DMS 273 (cell line): ENCODE data around the gene ABCG2.
"Not testable (repeated sequence)": the region's sequence is repeated elsewhere in the genome, so short reads cannot be mapped to it uniquely, and the experiment has no call there.

Experiments used
- DNase-seq: peaks from one replicate; lab custom pipeline; 2025; ENCODE audit not compliant: unreplicated experiment; lab: John Stamatoyannopoulos, UW

Gene ABCG2

DNA sequence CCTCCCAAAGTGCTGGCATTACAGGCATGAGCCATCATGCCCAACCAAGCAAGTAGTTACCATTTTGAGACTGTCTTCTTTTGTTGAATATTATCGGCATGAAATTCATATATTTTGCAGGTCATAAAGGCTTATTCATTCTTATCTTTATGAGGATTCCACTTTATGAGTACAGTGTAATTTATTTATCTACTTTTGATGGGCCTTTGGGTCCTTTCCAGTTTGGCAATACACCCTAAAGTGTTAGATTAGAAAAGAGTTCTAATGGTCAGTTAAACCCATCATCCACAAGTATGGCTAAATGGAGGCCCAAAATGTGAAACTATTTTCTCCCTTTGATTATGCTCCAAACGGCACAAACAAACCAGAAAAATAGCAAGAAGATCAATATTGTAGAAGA lies 10.9 kb upstream of the ABCG2 start:
- no peak for DNase-seq

DNA sequence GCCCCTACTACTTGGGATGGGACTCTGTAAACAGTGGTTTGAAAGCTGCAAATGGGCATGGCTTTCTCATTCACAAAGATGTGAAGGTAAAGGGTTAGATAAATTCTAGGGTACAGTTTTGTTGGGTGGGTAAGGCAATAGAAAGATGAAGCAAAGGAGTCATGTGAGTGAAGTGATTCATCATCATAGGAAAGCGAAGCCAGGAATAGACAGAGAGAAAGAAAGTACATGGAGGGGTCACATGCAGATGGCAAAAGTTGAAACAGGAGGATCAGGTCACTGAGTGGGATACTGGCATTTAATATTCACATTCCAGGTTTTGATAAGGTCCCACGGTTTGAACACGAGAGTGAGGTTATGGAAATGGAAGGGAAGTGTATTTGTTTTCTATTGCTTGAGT lies 8.2 kb upstream of the ABCG2 start:
- DNase-seq = no peak

DNA sequence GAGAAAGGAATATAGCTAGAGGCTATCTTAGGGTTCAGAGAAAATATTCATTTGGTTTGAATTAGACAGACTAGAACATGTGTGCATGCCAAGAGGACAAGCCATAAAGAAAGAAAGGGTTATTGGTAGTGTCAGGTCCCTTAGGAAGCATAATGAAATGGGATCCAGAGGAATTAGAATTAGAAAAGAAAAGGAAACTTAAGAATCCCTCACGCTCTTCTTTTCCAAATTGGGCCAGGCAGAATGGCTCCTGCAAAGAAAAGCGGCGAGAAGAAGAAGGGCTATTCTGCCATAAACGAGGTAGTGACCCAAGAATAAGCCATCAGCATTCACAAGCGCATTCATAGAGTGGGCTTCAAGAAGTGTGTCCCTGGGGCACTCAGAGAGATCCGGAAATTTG lies 4.9 kb upstream of the ABCG2 start:
- no peak for DNase-seq

DNA sequence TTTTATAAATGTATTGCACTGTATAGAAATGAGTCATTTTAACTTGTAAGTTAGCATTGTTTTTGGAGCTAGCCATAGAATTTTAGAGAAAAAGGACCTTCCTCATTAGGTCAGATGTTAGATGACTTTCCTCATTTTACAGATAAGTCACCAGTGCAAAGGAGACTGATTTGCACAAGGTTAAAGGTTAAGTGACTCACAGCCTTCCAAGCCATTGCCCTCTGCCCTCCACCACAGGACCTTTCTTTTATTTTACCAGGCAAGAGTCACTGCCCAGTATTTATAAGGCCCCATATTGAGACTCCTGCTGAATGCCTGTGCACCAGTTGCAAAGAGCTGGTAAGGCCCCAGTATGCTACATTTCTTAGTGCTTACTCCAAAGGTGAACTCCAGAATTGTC lies 4.2 kb upstream of the ABCG2 start:
- no peak for DNase-seq

GRCh38 chr4:88159229-88159725 lies 838 bp upstream of the ABCG2 start:
- peak; percentile 33 for DNase-seq

DNA sequence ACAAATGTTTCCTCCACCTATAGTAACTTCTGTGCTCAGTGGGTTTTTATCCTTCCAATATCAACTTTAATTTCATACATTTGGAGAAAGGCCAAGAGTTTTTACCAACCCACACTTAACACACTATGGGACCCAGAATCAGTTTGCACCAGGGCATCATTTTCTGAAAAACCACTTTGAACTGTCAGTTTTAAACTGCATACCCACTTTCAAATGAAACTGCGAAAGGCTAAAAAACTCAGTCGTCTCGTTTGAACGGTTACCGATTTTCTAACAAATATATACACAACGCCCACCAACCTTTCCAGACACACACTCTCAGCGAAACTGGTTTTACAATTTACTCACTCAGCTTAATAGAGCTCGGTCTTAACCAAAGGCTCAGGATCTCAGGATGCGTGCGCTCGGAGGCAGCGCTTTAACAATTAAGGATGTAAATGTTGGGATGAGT lies 376 bp downstream of the ABCG2 start:
- no peak for DNase-seq

DNA sequence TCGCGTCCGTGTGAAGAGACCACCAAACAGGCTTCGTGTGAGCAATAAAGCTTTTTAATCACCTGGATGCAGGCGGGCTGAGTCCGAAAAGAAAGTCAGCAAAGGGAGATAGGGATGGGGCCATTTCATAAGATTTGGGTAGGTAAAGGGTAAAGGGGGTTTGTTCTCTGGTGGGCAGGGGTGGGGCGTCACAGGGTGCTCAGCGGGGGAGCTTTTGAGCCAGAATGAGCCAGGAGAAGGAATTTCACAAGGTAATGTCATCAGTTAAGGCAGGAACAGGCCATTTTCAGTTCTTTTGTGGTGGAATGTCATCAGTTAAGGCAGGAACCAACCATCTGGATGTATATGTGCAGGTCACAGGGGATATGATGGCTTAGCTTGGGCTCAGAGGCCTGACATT lies 6.1 kb downstream of the ABCG2 start:
- DNase-seq = not testable (repeated sequence)

- no peak for DNase-seq
Measured at GRCh38 chr4:88148560-88148959, 9.9 kb downstream of the ABCG2 start.

DNA sequence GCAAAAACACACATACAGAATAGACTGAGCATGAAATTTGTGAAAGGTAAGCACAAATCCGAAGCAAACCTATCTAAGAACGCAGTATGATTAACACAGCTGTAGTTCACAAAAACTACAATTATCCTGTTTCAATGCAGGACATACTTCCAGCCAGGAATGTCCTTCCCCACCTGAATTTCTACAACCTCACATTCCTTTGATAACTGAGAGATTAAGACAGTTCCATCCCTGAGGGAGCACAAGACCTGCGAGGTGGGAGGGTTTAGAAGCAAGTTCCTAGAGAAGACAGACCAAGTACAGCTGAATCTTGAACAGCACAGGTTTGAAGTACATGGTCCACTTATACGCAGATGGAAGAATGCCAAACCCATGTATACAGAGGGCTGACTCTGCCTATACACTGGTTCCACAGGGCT lies 10.6 kb downstream of the ABCG2 start:
- DNase-seq = no peak

DNA sequence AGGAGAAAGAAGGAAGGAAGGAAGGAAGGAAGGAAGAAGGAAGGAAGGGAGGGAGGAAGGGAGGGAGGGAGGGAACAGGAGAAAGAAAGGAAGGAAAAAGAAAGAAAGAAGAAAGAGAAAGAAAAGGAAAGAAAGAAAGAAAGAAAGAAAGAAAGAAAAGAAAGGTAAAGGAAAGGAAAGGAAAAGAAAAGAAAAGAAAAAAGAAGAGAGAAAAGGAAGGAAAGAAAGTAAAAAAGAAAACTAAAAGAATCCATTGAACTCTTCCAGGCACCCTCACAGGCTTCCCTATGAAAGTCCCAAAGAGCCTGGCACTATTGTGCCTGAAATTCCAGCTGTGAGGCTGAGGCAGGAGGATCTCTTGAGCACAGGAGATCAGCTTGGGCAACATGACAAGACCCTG lies 11.5 kb downstream of the ABCG2 start:
- no peak for DNase-seq

DNA sequence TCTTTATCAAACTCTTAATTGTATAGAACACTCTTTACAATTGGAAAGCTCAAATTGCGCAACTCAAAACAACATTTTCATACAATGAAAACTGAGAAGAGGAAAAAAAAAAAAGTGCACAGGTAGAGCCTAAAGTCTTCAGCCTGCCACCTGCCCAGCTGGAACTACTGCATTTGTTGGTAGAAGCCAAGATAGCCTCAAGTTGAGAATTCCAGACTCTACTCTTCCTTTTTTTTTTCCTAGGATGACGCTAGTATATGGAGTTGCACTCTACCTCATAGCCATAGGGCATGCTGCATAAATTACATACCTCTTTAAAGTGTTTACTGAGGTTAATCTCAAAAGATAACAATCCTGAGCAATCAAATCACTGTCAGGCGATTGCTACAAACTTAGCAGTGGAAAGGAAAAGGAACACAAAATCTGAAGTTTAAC lies 13.6 kb downstream of the ABCG2 start:
- DNase-seq = no peak

GRCh38 chr4:88144048-88144447 lies 14.4 kb downstream of the ABCG2 start:
- no peak for DNase-seq

- no peak for DNase-seq
Measured at GRCh38 chr4:88143504-88143903, 14.9 kb downstream of the ABCG2 start.

- no peak for DNase-seq
Measured at GRCh38 chr4:88138561-88138960, 19.9 kb downstream of the ABCG2 start.

- DNase-seq = no peak
Measured at GRCh38 chr4:88137112-88137511, 21.3 kb downstream of the ABCG2 start.

DNA sequence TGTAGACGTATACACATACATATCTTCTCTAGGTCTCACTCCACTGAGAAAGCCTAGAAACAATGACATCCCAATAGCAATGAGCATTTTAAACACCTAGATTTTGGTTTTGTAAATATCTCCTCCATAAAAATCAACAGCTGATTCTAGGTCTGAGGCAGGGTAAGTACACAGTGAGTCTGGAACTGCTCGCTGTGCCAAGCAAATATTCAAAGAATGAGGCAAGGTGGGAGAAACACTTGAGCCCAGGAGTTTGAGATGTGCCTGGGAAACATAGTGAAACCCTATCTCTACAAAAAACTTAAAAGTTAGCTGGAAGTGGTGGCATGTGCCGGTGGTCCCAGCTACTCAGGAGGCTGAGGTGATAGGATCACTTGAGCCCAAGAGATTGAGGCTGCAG lies 22.2 kb downstream of the ABCG2 start:
- no peak for DNase-seq

- DNase-seq = no peak
Measured at GRCh38 chr4:88135356-88135663, 23.1 kb downstream of the ABCG2 start.

DNA sequence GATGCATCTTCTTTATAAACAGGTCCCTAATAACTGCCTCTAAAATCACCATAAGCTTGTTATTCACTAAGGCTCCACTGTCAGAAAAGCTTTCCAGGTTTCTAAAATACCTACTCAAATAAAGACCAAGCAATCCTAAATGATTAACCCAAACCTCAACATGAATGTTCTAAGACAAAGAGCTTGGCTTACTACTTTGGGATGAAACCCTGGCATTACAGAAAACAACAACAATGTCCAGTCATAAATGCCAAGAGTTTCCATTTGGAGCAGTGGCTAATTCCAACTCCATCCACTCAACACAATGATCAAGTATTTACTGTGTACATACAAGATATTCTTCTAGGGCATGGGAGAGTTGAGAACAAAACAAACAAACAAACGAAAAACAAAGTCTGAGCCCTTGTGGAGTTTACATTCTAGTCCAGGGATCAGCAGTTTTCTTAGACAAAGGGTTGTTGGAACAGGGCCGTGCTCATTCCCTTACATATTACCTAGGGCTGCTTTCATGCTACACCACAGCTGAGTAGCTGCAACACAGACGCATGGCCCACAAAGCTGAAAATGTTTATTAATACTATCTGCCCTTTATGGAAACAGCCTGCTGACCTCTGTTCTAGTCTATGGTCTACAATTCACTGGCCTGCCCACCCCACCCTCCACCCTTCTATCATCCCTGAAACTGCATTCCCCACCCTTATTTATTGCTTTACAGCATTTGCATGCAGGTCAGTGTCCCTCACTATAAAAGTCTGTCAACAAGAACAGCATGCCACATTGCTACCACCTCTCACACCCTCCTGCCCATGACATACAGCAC lies 23.7 kb downstream of the ABCG2 start:
- no peak for DNase-seq

- DNase-seq = no peak
Measured at GRCh38 chr4:88134111-88134510, 24.3 kb downstream of the ABCG2 start.

DNA sequence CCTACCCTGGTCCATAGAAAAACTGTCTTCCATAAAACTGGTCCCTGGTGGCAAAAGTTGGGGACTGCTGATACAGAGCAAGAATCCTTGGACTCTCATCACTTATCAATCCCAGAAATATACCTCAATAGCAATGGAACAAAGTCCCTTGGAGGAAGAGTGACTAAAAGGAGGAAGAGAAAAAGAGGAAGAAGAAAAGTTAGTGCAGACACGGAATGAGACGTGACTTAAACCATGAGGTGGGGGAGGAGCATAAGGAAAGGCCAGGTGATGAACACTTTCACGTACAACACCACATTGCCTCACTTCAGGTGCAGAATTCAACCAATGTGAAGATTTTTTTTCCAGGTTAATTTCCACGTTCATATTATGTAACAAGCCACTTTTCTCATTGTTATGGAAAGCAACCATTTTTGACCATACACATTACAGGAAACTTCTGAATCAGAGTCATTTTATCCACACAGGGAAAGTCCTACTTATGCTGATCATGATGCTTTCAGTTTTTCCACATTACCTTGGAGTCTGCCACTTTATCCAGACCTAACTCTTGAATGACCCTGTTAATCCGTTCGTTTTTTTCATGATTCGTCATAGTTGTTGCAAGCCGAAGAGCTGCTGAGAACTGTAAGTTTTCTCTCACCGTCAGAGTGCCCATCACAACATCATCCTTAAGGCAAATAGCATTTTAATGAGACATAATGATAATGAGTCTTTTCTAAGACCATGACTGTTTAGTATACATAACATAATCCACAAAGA lies 27.7 kb downstream of the ABCG2 start:
- DNase-seq = no peak

DNA sequence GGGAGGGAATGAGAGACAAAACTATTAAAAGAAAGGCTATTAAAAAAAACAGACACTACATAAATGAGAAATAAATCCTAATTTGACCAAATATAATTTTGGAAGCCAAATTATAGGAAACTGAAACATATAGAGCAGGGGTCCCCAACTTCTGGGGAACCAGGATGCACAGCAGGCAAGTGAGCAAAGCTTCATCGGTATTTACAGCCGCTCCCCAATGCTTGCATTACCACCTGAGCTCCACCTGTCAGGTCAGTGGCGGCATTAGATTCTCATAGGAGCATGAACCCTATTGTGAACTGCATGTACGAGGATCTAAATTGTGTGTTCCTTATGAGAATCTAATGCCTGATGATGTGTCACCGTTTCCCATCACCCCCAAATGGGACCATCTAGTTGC lies 28.4 kb downstream of the ABCG2 start:
- no peak for DNase-seq

DNA sequence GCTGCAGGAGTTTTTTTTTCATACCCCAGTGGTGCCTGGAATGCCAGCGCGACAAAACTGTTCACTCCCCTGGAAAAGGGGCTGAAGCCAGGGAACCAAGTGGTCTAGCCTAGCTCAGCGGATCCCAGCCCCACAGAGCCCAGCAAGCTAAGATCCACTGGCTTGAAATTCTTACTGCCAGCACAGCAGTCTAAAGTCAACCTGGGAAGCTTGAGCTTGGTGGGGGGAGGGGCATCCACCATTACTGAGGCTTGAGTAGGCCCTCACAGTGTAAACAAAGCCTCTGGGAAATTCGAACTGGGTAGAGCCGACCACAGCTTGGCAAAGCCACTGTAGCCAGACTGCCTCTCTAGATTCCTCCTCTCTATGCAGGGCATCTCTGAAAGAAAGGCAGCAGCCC lies 36.2 kb downstream of the ABCG2 start:
- not testable (repeated sequence) for DNase-seq
